AG09319 (cell line): Measurements from ENCODE around the gene EHBP1.

Experiments
- DNase-seq: peaks from one replicate; pipeline ENCODE4 v3.0.0-alpha.2; 2010; ENCODE audit warnings: low read depth; ENCODE audit errors: extremely low read depth
- TF ChIP-seq, protein P1 (sequence below): IDR thresholded peaks from 2 replicates; pipeline ENCODE4 v1.5.1; 2011; ENCODE audit warnings: low read depth, mild to moderate bottlenecking, inconsistent platforms, low read length, moderate library complexity

The EHBP1 gene

DNA sequence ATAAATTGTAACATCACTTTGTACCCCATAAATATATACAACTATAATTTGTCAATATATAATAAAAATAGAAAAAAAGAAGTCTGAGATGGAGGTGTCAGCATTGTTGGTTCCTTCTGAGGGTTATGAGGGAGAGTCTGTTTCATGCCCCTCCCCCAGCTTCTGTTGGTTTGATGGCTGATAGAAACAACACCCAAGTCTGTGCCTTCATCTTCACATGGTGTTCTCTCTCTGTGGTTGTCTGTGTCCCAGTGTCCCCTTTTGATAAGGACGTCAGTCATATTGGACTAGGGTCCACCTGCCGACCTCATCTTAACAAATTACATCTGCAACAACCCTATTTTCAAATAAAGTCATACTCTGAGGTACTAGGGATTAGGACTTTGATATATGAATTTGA, 20.3 kb upstream of the EHBP1 start:
- TF ChIP-seq, protein P1, sequence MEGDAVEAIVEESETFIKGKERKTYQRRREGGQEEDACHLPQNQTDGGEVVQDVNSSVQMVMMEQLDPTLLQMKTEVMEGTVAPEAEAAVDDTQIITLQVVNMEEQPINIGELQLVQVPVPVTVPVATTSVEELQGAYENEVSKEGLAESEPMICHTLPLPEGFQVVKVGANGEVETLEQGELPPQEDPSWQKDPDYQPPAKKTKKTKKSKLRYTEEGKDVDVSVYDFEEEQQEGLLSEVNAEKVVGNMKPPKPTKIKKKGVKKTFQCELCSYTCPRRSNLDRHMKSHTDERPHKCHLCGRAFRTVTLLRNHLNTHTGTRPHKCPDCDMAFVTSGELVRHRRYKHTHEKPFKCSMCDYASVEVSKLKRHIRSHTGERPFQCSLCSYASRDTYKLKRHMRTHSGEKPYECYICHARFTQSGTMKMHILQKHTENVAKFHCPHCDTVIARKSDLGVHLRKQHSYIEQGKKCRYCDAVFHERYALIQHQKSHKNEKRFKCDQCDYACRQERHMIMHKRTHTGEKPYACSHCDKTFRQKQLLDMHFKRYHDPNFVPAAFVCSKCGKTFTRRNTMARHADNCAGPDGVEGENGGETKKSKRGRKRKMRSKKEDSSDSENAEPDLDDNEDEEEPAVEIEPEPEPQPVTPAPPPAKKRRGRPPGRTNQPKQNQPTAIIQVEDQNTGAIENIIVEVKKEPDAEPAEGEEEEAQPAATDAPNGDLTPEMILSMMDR: no peak

DNA sequence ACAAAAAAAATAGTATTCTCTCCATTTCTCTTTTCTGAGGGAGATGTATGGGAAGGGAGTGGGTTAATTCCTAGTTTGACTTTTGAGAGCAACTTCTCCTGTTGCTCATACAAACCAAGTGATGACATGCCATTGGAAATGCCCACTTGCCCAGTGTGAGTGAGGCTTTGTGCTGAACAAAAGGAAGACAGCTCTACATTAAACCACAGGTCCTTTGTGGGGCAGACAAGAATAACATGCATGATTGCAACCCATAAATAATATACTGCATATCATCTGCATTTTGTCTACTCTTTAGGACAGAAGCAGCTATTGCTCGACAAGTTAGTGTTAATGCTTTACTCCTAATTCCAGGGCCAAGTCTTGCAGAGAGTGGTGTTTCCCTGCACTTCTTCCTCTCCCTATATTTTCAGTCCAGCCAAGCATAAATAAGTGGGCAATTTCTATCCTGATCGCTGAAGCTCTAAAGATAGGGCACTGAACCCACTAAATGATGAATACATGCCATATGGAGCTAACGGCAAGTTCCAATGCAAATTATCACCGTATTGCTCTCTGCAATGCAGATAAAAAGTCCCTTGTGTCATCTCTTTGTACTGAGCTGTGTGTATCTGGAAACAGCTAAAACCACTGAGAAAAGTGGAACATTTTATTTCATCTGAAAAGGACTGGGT, 19.4 kb upstream of the EHBP1 start:
- TF ChIP-seq, protein P1: no peak
- DNase-seq: no peak

More for the DNA sequence above, 20.3 kb upstream of the EHBP1 start:
- no peak for DNase-seq

DNA sequence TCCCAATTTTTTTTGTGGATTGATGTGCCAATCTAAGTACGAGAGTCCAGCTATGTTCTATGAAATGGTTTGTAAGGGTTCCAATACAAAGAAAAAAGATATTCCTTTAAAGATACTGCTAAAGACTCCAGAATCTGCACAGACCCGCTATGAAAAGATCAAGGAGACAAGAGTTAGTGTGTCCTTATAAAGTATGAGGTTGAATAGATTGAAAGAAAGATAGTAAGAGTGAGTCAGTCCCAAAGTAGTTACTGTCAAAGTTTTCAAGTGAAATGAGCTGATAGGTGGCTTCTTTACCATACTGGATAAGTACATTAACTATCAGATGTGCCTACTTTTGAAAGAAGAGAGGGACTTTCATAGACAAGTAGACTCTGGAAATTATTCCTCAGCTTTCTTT, 17.9 kb upstream of the EHBP1 start:
- DNase-seq: no peak

DNA sequence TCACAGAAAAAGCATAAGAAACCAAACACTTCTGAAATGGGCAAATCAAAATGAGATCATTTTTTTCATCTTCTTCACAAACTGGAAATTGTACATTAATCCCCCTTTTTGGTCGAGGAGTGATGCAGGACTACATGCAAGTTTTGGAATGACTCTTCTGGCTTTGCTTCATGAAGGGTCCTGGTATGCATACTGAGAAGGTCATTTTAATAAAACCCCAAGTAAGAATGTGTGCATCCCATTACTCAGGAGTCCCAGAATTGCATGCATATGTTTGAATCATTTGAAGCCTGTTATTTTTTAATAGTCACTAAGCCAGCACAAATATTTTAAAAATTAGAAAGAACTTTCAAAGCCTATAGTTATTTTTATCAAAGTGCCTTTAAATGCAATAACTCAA, 16.7 kb upstream of the EHBP1 start:
- DNase-seq: no peak
- TF ChIP-seq, protein P1: no peak

More for the DNA sequence above, 17.9 kb upstream of the EHBP1 start:
- TF ChIP-seq, protein P1: no peak

DNA sequence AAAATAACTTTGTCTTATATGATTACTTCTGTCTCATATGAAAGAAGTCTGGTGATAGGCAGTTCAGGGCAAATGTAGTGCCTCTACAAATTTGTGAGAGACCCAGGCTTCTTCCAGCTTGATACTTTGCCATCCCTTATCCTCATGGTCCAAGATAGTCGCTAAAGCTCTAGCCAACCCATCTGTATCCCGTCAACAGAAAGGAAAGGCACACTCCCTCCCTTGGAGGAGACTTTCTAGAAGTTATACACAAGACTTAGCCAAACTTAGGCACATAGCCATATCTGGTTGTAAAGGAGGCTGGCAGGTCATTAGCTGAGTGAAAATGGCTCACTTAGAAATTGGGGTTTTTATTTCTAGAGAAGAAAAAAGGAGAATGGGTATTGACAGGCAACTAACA, 14.3 kb upstream of the EHBP1 start:
- TF ChIP-seq, protein P1: no peak
- no peak for DNase-seq

DNA sequence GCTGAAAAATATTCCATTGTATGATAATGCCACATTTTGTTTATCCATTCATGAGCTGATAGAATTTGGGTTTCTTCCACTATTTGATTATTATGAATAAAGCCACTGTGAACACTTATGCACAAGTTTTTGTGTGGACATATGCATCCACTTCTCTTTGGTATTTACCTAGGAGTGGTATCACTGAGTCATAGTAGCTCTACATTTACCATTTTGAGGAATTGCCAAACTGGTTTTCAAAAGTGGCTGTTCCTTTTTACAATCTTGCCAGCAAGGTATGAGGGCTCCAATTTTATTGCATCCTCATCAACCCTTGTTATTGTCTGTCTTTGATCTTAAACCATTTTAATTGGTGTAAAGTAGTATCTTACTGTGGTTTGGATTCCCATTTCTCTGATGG, 13.3 kb upstream of the EHBP1 start:
- no peak for DNase-seq

DNA sequence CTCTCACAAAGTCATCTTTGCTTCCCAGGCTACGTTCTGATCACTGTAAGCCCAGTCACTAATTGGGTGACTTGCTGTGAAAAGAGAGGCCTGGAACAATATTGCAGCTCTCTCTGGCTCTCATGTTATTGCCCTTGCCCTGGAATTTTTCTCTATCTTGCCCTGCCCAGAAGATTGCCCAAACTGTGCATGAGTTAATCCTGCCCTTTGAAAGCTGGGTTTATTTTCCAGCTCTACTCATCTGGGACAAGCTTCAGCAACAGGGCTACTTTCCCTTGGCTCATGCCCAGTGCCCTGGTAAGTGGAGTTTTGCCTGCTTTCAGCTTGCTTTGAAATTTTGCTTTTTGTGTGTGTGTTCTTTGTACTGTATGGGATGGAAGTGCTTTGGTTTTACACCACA, 6.9 kb upstream of the EHBP1 start:
- TF ChIP-seq, protein P1: no peak
- no peak for DNase-seq

More for the DNA sequence above, 13.3 kb upstream of the EHBP1 start:
- TF ChIP-seq, protein P1: no peak
